Measurements from ENCODE around the gene R3HDM2.
A peak's percentile ranks its signal among the peaks of the same experiment; 100 is the strongest.
"Not testable (repeated sequence)": the region's sequence is repeated elsewhere in the genome, so short reads cannot be mapped to it uniquely, and the experiment has no call there.

Gene R3HDM2

GRCh38 chr12:57329219-57329618 is 101.6 kb downstream of the R3HDM2 start:
- DNase-seq (ENCODE audit: low spot score), result no peak

- DNase-seq (ENCODE audit: low spot score), result no peak
Observed at GRCh38 chr12:57325395-57325794, 105.4 kb downstream of the R3HDM2 start.

- no peak for DNase-seq (ENCODE audit: low spot score)
Observed at GRCh38 chr12:57323416-57323815, 107.4 kb downstream of the R3HDM2 start.

GRCh38 chr12:57320639-57321038 is 110.2 kb downstream of the R3HDM2 start:
- no peak for DNase-seq (ENCODE audit: low spot score)

- DNase-seq (ENCODE audit: low spot score), result no peak
Observed at GRCh38 chr12:57319678-57320469, 111.0 kb downstream of the R3HDM2 start.

- no peak for DNase-seq (ENCODE audit: low spot score)
Observed at GRCh38 chr12:57315681-57316080, 115.2 kb downstream of the R3HDM2 start.

- DNase-seq (ENCODE audit: low spot score), result not testable (repeated sequence)
Observed at GRCh38 chr12:57312287-57312686, 118.6 kb downstream of the R3HDM2 start.

- no peak for DNase-seq (ENCODE audit: low spot score)
Observed at GRCh38 chr12:57309420-57309819, 121.4 kb downstream of the R3HDM2 start.

- DNase-seq (ENCODE audit: low spot score), result no peak
Observed at GRCh38 chr12:57300961-57301584, 129.8 kb downstream of the R3HDM2 start.

GRCh38 chr12:57299514-57300016 is 131.3 kb downstream of the R3HDM2 start:
- DNase-seq (ENCODE audit: low spot score), result no peak

- no peak for DNase-seq (ENCODE audit: low spot score)
Observed at GRCh38 chr12:57296291-57296690, 134.6 kb downstream of the R3HDM2 start.

GRCh38 chr12:57282073-57282472 is 148.8 kb downstream of the R3HDM2 start:
- not testable (repeated sequence) for DNase-seq (ENCODE audit: low spot score)

- DNase-seq (ENCODE audit: low spot score), result no peak
Observed at GRCh38 chr12:57280211-57281062, 150.4 kb downstream of the R3HDM2 start.

- DNase-seq (ENCODE audit: low spot score), result no peak
Observed at GRCh38 chr12:57278465-57279381, 152.1 kb downstream of the R3HDM2 start.

- DNase-seq (ENCODE audit: low spot score), result peak; percentile 65
Observed at GRCh38 chr12:57276935-57277563, 153.8 kb downstream of the R3HDM2 start.

GRCh38 chr12:57276233-57276632 is 154.6 kb downstream of the R3HDM2 start:
- DNase-seq (ENCODE audit: low spot score), result not testable (repeated sequence)

GRCh38 chr12:57273516-57273915 is 157.3 kb downstream of the R3HDM2 start:
- DNase-seq (ENCODE audit: low spot score), result no peak

- no peak for DNase-seq (ENCODE audit: low spot score)
Observed at GRCh38 chr12:57272337-57273151, 158.3 kb downstream of the R3HDM2 start.

- DNase-seq (ENCODE audit: low spot score), result peak; percentile 39
Observed at GRCh38 chr12:57270966-57271470, 159.8 kb downstream of the R3HDM2 start.

GRCh38 chr12:57268264-57268663 is 162.6 kb downstream of the R3HDM2 start:
- DNase-seq (ENCODE audit: low spot score), result no peak
